Measurements from ENCODE around the gene DDX20. TPM values are rescaled to one million over a fixed set of nuclear protein-coding genes. Genes with fewer than 3 reads are reported as not detected.

The DDX20 gene
- 10 to 100 TPM; 11.9 to 21.5 (median 16.2) TPM for total RNA-seq

GRCh38 chr1:111755331-111756123 is at the start of gene DDX20:
DDX20 (plus strand) TSS chr1:111755901; CDS start chr1:111755925, 24 bp downstream.
- H3K4me3 ChIP-seq (ENCODE audit: low read depth, poor library complexity, severe bottlenecking): peak within 1 kb of the TSS; percentile 96
- DNase-seq (ENCODE audit: low spot score in 2 of 2): peak; percentile 90 to 99
- TF ChIP-seq POLR2A (IDR thresholded peaks at IDR 0.05) (no peak), CTCF (IDR thresholded peaks at IDR 0.05) (peak in 1 of 3 donors; percentile 90)
- WGBS, 2 donors: 0% methylated on average over 60 to 67 of the region's 67 CpGs
- intact Hi-C loops (cut with DNase I; ENCODE audit: low total_unique reads): no loop called here

- H3K4me3 ChIP-seq (ENCODE audit: low read depth, poor library complexity, severe bottlenecking): no peak overlapping the region
- DNase-seq (ENCODE audit: low spot score in 2 of 2): no peak
- WGBS, 2 donors: 81 to 85% methylated on average over 2 of the region's 2 CpGs
- no peak for TF ChIP-seq POLR2A (IDR thresholded peaks at IDR 0.05)
- TF ChIP-seq CTCF (IDR thresholded peaks at IDR 0.05): no peak
- intact Hi-C loops (cut with DNase I; ENCODE audit: low total_unique reads): no loop called here
These were observed 48.8 kb upstream of the DDX20 start for GRCh38 chr1:111706921-111707320.

GRCh38 chr1:111707906-111708305 is 47.8 kb upstream of the DDX20 start:
- intact Hi-C loops (cut with DNase I; ENCODE audit: low total_unique reads): no loop called here
- TF ChIP-seq CTCF (IDR thresholded peaks at IDR 0.05): no peak
- no peak for TF ChIP-seq POLR2A (IDR thresholded peaks at IDR 0.05)
- H3K4me3 ChIP-seq (ENCODE audit: low read depth, poor library complexity, severe bottlenecking): no peak overlapping the region
- 78 to 81% methylated on average over 9 of the region's 9 CpGs for WGBS, 2 donors
- no peak for DNase-seq (ENCODE audit: low spot score in 2 of 2)

- intact Hi-C loops (cut with DNase I; ENCODE audit: low total_unique reads): loop anchor here (10.0 kb wide), 1 partner anchor 55 kb away; no protein-coding TSS in a partner anchor
- no peak for DNase-seq (ENCODE audit: low spot score in 2 of 2)
- TF ChIP-seq CTCF (IDR thresholded peaks at IDR 0.05) (no peak), POLR2A (IDR thresholded peaks at IDR 0.05) (no peak)
- WGBS, 2 donors: 52 to 78% methylated on average over 1 of the region's 1 CpG
- H3K4me3 ChIP-seq (ENCODE audit: low read depth, poor library complexity, severe bottlenecking): no peak overlapping the region
These were observed 45.7 kb upstream of the DDX20 start for GRCh38 chr1:111709986-111710385.

GRCh38 chr1:111716333-111716732 is 39.4 kb upstream of the DDX20 start:
- no peak for DNase-seq (ENCODE audit: low spot score in 2 of 2)
- no peak overlapping the region for H3K4me3 ChIP-seq (ENCODE audit: low read depth, poor library complexity, severe bottlenecking)
- intact Hi-C loops (cut with DNase I; ENCODE audit: low total_unique reads): loop anchor here (10.0 kb wide), 1 partner anchor 48 kb away; no protein-coding TSS in a partner anchor
- TF ChIP-seq CTCF (IDR thresholded peaks at IDR 0.05) (no peak), POLR2A (IDR thresholded peaks at IDR 0.05) (no peak)
- WGBS, 2 donors: 68 to 69% methylated on average over 3 of the region's 3 CpGs
